Measurements from ENCODE around the gene MSH6. TPM values are rescaled to one million over a fixed set of nuclear protein-coding genes. Genes with fewer than 3 reads are reported as not detected.

MSH6 gene
- total and polyA plus RNA-seq, 2 of the 13 experiments (the other 11 are each of a cell fraction or from before 2014, with no cell fraction given): 20.8 to 113 TPM

GRCh38 chr2:47782671-47783485, at the start of gene MSH6 (continued):
- TF ChIP-seq POGZ (CRISPR knock-in tag; IDR thresholded peaks at IDR 0.05) (peak; percentile 58), THYN1 (CRISPR knock-in tag; IDR thresholded peaks at IDR 0.05; ENCODE audit: borderline replicate concordance, low read depth) (0 out of 2 replicates have a peak, but pooled peaks have one; percentile 64), ZNF234 (CRISPR knock-in tag; conservative IDR thresholded peaks at IDR 0.05) (peak; percentile 56; the same call in 1 of the 2 replicates), PATZ1 (CRISPR knock-in tag; IDR thresholded peaks at IDR 0.05) (peak; percentile 82), FOXM1 (CRISPR knock-in tag; IDR thresholded peaks at IDR 0.05) (0 out of 2 replicates have a peak, but pooled peaks have one; percentile 37), HOMEZ (CRISPR knock-in tag; IDR thresholded peaks at IDR 0.05; ENCODE audit: low read depth) (no peak; the same call in 1 of the 2 replicates), GABPB1 (CRISPR knock-in tag; IDR thresholded peaks at IDR 0.05) (peak; percentile 89), SYNCRIP (IDR thresholded peaks at IDR 0.05; ENCODE audit: insufficient read depth, low read depth, low read length) (no peak), ZNF552 (CRISPR knock-in tag; IDR thresholded peaks at IDR 0.05; ENCODE audit: borderline replicate concordance) (peak; percentile 77; the same call in 1 of the 2 replicates), GATA4 (IDR thresholded peaks at IDR 0.05; ENCODE audit: borderline replicate concordance, low read depth) (peak; percentile 46; the same call in 1 of the 2 replicates), ZNF75D (CRISPR knock-in tag; IDR thresholded peaks at IDR 0.05; ENCODE audit: borderline replicate concordance) (no peak), SPEN (CRISPR knock-in tag; IDR thresholded peaks at IDR 0.05; ENCODE audit: low read depth) (peak; percentile 96), BCL6 (CRISPR knock-in tag; IDR thresholded peaks at IDR 0.05) (no peak), ZBTB10 (CRISPR knock-in tag; IDR thresholded peaks at IDR 0.05; ENCODE audit: borderline replicate concordance) (no peak; the same call in 1 of the 2 replicates)
- TF ChIP-seq, protein P1, sequence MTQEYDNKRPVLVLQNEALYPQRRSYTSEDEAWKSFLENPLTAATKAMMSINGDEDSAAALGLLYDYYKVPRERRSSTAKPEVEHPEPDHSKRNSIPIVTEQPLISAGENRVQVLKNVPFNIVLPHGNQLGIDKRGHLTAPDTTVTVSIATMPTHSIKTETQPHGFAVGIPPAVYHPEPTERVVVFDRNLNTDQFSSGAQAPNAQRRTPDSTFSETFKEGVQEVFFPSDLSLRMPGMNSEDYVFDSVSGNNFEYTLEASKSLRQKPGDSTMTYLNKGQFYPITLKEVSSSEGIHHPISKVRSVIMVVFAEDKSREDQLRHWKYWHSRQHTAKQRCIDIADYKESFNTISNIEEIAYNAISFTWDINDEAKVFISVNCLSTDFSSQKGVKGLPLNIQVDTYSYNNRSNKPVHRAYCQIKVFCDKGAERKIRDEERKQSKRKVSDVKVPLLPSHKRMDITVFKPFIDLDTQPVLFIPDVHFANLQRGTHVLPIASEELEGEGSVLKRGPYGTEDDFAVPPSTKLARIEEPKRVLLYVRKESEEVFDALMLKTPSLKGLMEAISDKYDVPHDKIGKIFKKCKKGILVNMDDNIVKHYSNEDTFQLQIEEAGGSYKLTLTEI (CRISPR knock-in tag; conservative IDR thresholded peaks at IDR 0.05): no peak
- TF ChIP-seq, protein P2, sequence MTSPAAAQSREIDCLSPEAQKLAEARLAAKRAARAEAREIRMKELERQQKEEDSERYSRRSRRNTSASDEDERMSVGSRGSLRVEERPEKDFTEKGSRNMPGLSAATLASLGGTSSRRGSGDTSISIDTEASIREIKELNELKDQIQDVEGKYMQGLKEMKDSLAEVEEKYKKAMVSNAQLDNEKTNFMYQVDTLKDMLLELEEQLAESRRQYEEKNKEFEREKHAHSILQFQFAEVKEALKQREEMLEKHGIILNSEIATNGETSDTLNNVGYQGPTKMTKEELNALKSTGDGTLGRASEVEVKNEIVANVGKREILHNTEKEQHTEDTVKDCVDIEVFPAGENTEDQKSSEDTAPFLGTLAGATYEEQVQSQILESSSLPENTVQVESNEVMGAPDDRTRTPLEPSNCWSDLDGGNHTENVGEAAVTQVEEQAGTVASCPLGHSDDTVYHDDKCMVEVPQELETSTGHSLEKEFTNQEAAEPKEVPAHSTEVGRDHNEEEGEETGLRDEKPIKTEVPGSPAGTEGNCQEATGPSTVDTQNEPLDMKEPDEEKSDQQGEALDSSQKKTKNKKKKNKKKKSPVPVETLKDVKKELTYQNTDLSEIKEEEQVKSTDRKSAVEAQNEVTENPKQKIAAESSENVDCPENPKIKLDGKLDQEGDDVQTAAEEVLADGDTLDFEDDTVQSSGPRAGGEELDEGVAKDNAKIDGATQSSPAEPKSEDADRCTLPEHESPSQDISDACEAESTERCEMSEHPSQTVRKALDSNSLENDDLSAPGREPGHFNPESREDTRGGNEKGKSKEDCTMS (CRISPR knock-in tag; conservative IDR thresholded peaks at IDR 0.05): no peak
